ENCODE data around the gene ECHDC1.
A peak's percentile ranks its signal among the peaks of the same experiment; 100 is the strongest.
"Not testable (repeated sequence)": the region's sequence is repeated elsewhere in the genome, so short reads cannot be mapped to it uniquely, and the experiment has no call there.

ECHDC1 gene

GRCh38 chr6:127342296-127342945 lies 988 bp downstream of the ECHDC1 start:
- DNase-seq (ENCODE audit: low read depth in 3 of 3): no peak

GRCh38 chr6:127341471-127342202 lies 1.8 kb downstream of the ECHDC1 start:
- no peak for DNase-seq (ENCODE audit: low read depth in 3 of 3)

DNA sequence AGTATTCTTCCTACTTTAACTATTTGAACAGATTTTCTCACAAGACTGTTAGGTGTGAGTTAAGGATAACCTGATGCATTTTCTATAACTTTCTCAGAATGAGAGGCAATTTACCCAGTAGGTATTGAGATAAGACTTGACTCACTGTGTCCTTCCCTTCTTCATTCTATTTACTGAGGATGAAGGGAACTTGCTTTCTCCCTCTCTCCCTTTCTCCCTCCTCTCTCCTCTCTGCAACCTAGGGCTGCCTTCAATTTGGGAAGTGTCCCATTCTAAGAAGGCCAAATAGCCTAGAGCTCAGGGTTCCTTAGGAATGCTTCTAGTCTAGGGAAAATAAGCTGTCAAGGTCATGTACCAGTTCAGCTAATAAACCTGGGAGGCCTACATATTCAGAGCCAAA lies 3.2 kb downstream of the ECHDC1 start:
- no peak for DNase-seq (ENCODE audit: low read depth in 3 of 3)

DNA sequence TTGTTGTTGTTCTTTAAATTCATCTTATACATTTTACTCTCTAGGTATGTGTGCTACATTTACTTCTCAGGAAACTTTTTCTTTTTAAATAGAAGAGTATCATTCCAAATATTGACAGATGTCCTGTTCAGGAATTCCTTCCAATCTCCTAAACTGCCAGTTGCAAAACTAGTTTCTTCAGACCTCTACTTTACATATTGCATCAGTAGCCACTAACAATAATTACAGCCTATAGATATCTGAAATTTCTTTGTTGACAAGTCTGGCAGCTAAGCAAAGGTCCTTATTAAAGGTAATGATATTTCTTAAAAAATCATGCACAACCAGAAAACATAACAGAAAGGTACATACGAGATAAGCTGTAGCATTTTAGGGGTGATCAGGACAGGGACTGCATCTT lies 4.5 kb downstream of the ECHDC1 start:
- no peak for DNase-seq (ENCODE audit: low read depth in 3 of 3)

GRCh38 chr6:127332383-127332961 lies 10.9 kb downstream of the ECHDC1 start:
- DNase-seq (ENCODE audit: low read depth in 3 of 3): no peak

- DNase-seq (ENCODE audit: low read depth in 3 of 3): not testable (repeated sequence)
Observed at GRCh38 chr6:127331256-127331655, 12.2 kb downstream of the ECHDC1 start.

GRCh38 chr6:127328043-127328609 lies 15.3 kb downstream of the ECHDC1 start:
- no peak for DNase-seq (ENCODE audit: low read depth in 3 of 3)

DNA sequence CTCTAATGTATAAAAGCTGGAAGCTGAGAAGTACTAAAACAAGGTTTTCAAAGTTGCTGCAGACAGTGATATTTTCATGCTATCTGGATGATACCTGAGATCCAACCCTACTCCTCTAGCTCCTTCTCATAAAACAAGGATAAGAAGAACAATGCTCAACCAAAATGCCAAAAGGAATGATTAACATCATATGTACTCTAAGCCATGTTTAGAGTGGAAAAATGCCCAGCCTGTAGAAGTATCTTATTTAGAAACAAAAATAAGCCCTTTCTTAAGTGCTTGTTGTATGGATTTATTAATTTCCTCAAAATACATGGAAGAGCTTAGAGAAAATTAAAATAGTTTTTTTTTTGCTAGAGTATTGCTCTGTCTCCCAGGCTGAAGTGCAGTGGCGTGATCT lies 23.7 kb downstream of the ECHDC1 start:
- DNase-seq (ENCODE audit: low read depth in 3 of 3): no peak

DNA sequence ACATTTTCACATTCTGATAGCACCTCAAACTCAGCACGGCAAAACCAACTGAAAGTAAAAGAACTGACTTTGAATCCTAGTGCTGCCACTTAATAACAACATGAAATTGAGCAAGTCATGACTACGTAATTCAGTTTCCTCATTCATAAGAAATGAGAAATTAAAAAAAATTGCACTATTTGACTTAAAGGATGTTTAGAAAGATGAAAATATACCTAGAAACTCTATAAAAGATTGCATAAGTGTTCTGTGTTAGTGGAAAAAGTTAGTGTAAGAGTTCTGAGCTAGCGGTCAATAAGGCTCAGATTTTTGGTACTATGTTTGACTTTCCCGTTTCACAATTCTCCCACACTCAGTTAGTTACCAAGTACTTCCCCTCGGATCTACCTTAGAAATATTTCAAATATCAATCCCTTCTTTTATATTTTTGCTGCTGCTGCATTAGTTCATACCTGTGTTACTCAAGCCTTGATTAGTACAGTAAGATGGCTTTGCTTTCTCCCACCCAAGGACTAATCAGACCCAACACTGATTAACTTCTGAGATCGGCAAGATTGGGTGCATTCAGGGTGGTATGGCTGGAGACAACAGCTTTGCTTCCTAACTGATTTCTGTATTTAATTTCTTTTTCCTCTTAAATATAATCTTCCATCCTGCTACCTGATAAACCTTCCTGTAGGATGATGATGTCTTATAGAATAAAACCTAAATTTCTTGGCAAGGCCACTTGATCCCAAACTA lies 25.9 kb downstream of the ECHDC1 start:
- DNase-seq (ENCODE audit: low read depth in 3 of 3): no peak

DNA sequence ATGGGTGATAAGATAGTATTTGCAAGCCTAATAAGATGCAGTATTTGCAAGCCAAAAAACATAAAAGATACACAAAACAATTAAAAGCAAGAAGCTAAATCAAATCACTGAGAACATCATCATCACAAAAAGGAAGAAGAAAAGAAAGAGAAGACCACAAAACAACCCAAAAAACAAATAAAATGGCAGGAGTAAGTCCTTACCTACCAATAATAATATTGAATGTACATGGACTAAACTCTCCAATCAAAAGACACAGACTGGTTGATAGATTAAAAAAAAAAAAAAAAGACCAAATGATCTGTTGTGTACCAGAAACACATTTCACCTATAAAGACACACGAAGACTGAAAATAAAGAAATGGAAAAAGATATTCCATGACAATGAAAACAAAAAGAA lies 37.7 kb downstream of the ECHDC1 start:
- no peak for DNase-seq (ENCODE audit: low read depth in 3 of 3)

DNA sequence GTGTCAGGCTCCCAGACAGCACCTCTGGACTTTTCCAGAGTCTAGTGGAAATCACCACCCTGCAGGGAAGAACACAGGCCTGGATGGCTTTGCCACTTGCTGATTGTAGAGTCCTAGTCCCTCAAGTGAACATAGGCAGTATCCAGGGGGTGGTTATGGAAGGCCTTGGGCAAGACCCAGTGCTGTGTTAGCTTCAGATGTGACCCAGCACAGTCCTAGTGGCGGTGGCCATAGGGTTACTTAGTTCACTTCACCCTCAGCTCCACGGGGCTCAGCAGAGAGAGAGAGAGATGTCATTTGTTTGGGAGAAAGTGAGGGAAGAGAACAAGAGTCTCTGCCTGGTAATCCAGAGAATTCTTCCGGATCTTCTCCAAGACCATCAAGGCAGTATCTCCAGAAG lies 39.5 kb downstream of the ECHDC1 start:
- DNase-seq (ENCODE audit: low read depth in 3 of 3): no peak

DNA sequence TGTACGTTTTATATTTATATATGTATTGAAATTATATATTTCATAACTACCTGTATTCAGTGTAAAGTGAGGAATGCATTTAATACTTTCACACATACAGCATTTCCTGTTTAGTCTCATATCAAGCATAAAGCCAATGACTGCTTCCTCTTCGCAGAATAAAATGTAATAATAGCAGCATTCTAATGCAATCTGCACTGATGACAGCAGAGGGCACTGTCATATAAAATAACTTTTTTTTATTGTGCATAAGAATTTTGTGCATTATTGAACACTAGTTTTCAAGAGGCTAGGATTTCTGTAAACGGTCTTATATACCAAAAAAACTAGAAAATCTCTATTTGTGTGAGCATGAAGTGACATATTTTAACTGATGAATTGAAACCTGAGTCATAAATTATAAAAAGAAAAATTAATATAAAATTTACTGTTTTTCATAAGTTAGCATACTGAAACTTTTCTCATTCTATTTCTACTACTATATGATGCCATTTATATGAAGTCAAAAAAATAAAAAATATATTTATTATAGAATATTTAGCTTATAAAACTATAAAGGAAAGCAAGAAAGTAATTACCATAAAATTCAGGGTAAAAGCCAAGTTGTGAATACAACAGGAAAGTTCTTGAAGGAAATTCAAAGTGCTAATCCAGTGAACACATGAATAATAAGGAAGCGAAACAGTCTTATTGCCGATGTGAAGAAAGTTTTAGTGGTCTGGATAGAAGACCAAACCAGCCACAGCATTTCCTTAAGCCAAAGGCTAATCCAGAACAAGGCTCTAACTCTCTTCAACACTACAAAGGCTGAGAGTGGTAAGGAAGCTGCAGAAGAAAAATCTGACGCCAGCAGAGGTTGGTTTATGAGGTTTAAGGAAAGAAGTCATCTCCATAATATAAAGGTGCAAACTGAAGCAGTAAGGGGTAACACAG lies 40.4 kb downstream of the ECHDC1 start:
- peak in 2 of 3 experiments; percentile 17 to 37 for DNase-seq (ENCODE audit: low read depth in 3 of 3)

DNA sequence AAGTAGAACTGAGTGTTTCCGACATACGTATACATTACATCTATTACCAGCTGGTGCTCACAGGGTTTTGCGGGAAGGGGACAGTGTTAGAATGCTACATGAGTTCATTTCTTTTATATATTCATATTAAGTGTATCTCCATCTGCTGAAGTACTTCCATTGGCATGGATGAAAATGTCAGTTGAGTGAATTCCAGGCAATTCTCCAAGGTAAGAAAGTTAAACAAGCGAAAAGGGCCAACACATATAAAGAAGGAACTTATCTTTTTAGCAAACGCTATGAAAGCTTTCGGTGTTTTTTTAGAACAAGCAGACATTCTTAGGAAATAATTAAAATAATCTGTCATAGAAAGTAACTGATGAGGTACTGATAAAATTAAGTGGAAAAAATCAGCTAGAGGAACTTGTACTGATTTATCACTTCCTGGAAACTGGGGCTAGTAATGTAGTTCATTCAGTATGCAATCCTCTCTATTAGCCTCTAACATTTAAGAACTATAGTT lies 42.2 kb downstream of the ECHDC1 start:
- DNase-seq (ENCODE audit: low read depth in 3 of 3): no peak

DNA sequence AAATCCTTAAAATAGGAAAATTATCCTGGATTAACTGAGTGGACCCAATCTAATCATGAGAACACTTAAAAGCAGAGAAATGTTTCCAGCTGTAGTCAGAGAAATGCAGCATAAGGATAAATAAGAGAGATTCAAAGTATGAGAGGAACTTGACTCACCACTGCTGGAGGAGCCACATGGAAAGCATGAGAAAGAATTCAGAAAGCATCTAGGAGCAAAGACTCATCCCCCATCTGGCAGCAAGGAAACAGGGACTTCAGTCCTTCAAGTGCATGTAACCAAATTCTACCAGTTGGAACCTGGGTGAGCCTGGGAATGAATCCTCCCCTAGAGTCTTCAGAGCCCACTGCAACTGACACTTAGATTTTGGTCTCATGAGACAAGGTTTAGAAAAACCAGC lies 43.0 kb downstream of the ECHDC1 start:
- no peak for DNase-seq (ENCODE audit: low read depth in 3 of 3)

GRCh38 chr6:127299522-127300240 lies 43.7 kb downstream of the ECHDC1 start:
- DNase-seq (ENCODE audit: low read depth in 3 of 3): no peak

- no peak for DNase-seq (ENCODE audit: low read depth in 3 of 3)
Observed at GRCh38 chr6:127298475-127298874, 44.9 kb downstream of the ECHDC1 start.

DNA sequence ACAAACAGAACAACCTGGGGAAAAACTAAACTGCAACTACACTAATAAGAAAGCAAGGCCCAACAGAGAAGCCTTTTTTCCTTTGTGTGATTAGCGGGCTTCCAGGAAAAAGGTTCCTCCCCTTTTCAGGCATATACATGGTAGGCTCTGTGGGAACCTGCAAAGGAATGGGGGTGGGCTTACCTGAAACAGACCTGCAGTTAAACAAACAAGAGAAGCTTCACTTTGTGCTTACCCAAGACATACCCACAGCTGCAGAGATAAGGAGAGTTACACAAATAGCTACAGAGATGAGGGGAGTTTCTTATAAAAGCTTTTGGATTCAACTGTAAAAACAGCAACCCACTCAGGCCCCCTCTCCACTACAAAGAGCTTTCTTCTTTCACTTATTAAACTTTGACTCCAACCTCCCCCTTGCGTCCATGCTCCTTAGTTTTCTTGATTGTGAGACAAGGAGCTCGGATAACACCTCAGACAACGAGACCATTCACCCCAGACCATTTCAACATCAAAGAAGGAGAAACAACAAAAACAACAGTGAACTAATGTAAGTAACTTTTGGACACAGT lies 45.8 kb downstream of the ECHDC1 start:
- no peak for DNase-seq (ENCODE audit: low read depth in 3 of 3)

- DNase-seq (ENCODE audit: low read depth in 3 of 3): no peak
Observed at GRCh38 chr6:127291495-127291894, 51.9 kb downstream of the ECHDC1 start.

DNA sequence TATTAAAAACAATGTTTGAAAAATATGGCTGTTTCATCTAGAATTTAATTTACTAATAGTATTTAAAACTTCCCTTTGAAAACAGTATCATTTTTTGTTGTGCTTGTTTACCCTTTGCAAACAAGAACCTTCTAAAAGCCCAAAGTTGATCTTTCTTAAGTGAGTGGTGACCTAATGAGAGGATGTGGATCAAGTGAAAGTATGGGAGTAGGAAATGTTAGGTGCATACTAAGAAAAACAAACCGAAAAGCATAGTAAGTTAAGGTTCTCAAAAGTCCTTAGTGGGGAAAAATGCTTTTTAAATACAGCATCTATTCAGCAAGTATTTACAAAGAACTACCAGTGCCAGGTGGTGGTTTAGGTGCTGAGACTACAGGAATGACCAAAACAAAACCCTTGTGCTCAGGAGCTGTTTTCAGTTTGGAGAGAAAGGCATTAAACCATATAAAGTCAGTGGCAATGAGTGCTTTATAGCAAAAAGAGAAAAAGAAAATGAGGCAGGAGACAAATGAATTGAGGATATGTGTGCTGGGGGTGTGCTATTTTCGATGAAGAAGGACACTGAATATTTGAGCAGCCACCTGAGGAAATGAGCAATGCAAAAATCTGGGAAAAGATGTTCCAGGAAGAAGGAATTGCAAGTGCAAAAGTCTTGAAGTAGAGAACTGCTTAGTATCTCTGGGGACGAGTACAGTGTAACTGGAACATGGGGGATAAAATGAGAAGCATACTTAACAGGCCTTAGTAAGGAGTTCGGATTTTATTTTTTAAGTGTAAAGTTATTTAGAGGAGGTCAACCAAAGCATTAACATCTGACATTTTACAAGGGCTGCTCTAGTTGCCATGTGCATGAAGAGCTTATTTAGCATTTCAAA lies 52.8 kb downstream of the ECHDC1 start:
- no peak for DNase-seq (ENCODE audit: low read depth in 3 of 3)

Measured in stimulated activated CD4-positive, alpha-beta T cell treated with anti-CD3 and anti-CD28 coated beads, TNF-alpha, amount 100 ng/mL, for 4 hours (primary cell).